ENCODE results near the gene ZFHX2. TPM values are rescaled to one million over a fixed set of nuclear protein-coding genes. Genes with fewer than 3 reads are reported as not detected.

Gene ZFHX2
- total and polyA plus RNA-seq, 2 of the 4 experiments (the other 2 are of a cell fraction): 0.18 to 0.53 TPM

GRCh38 chr14:23482823-23483148, 68.8 kb downstream of the ZFHX2 start:
- no TSS peak for BruUV-seq (replicated peaks)
- H3K27ac ChIP-seq (ENCODE audit: insufficient read depth, low read length): no peak overlapping the region
- no peak overlapping the region for H2AK5ac ChIP-seq (ENCODE audit: low read depth, low read length)
- no peak overlapping the region for H3K14ac ChIP-seq (replicated peaks; ENCODE audit: low read depth, low read length)
- ATAC-seq (ENCODE audit: low read depth) (no peak), DNase-seq (no peak)
- CTCF ChIA-PET: interaction anchor here (1.1 kb wide), 1 partner anchor 80 kb away, joined by 3 read pairs; no protein-coding TSS in a partner anchor
- H3K4me1 ChIP-seq (ENCODE audit: control insufficient read depth, insufficient read depth, low read length): no peaks in the 10 kb centered on the region
- in situ Hi-C loops (cut with MboI; ENCODE audit: low sequenced_read_pairs) (no loop called here), intact Hi-C loops (cut with micrococcal nuclease) (loop anchor here (1.0 kb wide), 1 partner anchor 77 kb away; no protein-coding TSS in a partner anchor), dilution Hi-C loops (cut with HindIII; ENCODE audit: low sequenced_read_pairs, unreplicated experiment) (no loop called here)
- no peak overlapping the region for H4K91ac ChIP-seq (ENCODE audit: insufficient read depth, low read depth, low read length)
- H2BK5ac ChIP-seq (ENCODE audit: low read depth, low read length, poor library complexity, severe bottlenecking): no peak overlapping the region
- H3K36me3 ChIP-seq (ENCODE audit: control insufficient read depth, insufficient read depth, low read length): peaks cover 7% of the 10 kb centered on the region
- H3K56ac ChIP-seq (ENCODE audit: extremely low read depth, insufficient read depth, low read length): no peak overlapping the region
- no peak overlapping the region for H3K18ac ChIP-seq (ENCODE audit: low read depth, low read length)
- no peak overlapping the region for H2AK9ac ChIP-seq (replicated peaks; ENCODE audit: low read depth, low read length, poor library complexity)
- no peak overlapping the region for H4K5ac ChIP-seq (ENCODE audit: low read depth, low read length)
- H2BK20ac ChIP-seq (ENCODE audit: low read depth, low read length): no peak overlapping the region
- H4K8ac ChIP-seq (ENCODE audit: low read depth in 2 of 2, low read length in 2 of 2): no peak overlapping the region
- no peak overlapping the region for H2AFZ ChIP-seq (replicated peaks; ENCODE audit: low read length, poor library complexity)
- TF ChIP-seq RCOR1 (IDR thresholded peaks at IDR 0.05; ENCODE audit: insufficient replicate concordance, low read length) (no peak), CTCF (conservative IDR thresholded peaks at IDR 0.05; ENCODE audit: low read depth, low read length) (no peak), RAD21 (IDR thresholded peaks at IDR 0.05; ENCODE audit: low read length) (no peak), CHD1 (IDR thresholded peaks at IDR 0.05; ENCODE audit: low read depth, low read length) (no peak), MAZ (IDR thresholded peaks at IDR 0.05; ENCODE audit: borderline replicate concordance, low read depth, low read length) (no peak), CEBPB (IDR thresholded peaks at IDR 0.05; ENCODE audit: low read depth, low read length) (no peak), SMC3 (IDR thresholded peaks at IDR 0.05; ENCODE audit: low read depth, low read length) (no peak), BHLHE40 (IDR thresholded peaks at IDR 0.05; ENCODE audit: low read depth, low read length) (no peak), USF2 (IDR thresholded peaks at IDR 0.05; ENCODE audit: low read depth, low read length) (no peak), ELK1 (IDR thresholded peaks at IDR 0.05; ENCODE audit: borderline replicate concordance, low read depth, low read length) (no peak), NFE2L2 (IDR thresholded peaks at IDR 0.05; ENCODE audit: low read depth, low read length) (no peak), FOS (IDR thresholded peaks at IDR 0.05; ENCODE audit: low read depth, low read length) (no peak), RFX5 (IDR thresholded peaks at IDR 0.05; ENCODE audit: low read depth, low read length) (no peak), POLR2A (IDR thresholded peaks at IDR 0.05; ENCODE audit: low read depth, low read length) (no peak), MXI1 (IDR thresholded peaks at IDR 0.05; ENCODE audit: borderline replicate concordance, low read depth, low read length) (no peak)
- H3K4ac ChIP-seq (ENCODE audit: low read depth, low read length): no peak overlapping the region
- H3K4me3 ChIP-seq (ENCODE audit: insufficient read depth, low read depth, low read length): no peak overlapping the region
- H3K4me2 ChIP-seq (ENCODE audit: low read depth, low read length): no peak overlapping the region
- no peak overlapping the region for H2BK120ac ChIP-seq (ENCODE audit: low read depth, low read length)
- H3K9ac ChIP-seq (ENCODE audit: low read depth, low read length): no peak overlapping the region
- no peaks in the 10 kb centered on the region for H3K9me1 ChIP-seq (ENCODE audit: insufficient read depth, low read length)
- H3K23ac ChIP-seq (ENCODE audit: low read depth, low read length): no peak overlapping the region
- peaks cover 4% of the 10 kb centered on the region; the same call in 1 of the 2 replicates for H4K20me1 ChIP-seq (ENCODE audit: insufficient read depth, low read length)
- POLR2A ChIA-PET (ENCODE audit: unreplicated experiment): no interaction called here
- no peak overlapping the region for H2BK15ac ChIP-seq (ENCODE audit: low read depth, low read length)
- no peaks in the 10 kb centered on the region for H3K9me3 ChIP-seq (ENCODE audit: control insufficient read depth, insufficient read depth, low read length)
- no peaks in the 10 kb centered on the region for H3K27me3 ChIP-seq (ENCODE audit: control insufficient read depth, insufficient read depth, low read length)
- H3K79me1 ChIP-seq (ENCODE audit: low read depth in 1 of 2, low read length in 2 of 2): no peaks in the 10 kb centered on the region; a peak in 1 of 4 replicates
